ENCODE results near the gene CUX1. TPM values are rescaled to one million over a fixed set of nuclear protein-coding genes. Genes with fewer than 3 reads are reported as not detected.

The CUX1 gene
- total and polyA plus RNA-seq, 2 of the 13 experiments (the other 11 are each of a cell fraction or from before 2014, with no cell fraction given), result 13.7 to 14.9 TPM

DNA sequence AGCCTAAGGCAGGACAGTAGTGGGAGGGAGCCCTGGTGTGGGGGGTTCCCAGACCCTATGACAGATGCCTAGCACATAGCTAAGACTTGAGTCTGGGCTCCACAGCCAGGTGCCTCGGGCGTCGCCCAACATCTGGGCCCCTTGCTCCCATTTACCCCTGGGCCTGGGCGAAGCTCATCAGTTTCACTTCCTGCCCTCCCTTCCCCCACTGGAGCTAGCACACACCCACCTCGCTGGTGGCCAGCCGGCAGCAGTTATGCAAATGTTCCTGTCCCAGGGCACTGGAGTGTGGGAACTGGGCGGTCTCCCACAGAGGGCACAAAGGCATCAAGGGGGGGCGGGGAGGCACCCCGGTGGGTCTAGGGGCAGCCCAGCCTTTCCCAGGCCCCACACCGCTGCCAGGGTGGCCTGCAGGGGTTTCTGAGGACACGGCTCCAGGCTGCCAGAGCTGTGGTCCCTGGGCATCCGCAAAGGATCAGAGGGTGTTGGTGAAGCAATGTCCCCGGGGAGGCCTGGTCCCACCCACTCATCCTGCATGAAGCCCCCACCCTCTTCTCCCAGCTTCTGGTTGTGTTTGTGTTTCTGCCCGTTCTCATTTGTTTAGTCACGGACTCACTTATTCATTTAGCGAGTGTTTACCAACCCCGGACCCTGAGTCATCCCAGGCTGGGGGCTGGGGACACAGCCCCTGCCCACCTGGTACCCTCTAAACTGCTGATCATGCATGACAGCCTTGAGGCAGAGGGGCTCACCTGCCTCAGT lies 489.7 kb downstream of the CUX1 start (continued):
- TF ChIP-seq, protein P1, sequence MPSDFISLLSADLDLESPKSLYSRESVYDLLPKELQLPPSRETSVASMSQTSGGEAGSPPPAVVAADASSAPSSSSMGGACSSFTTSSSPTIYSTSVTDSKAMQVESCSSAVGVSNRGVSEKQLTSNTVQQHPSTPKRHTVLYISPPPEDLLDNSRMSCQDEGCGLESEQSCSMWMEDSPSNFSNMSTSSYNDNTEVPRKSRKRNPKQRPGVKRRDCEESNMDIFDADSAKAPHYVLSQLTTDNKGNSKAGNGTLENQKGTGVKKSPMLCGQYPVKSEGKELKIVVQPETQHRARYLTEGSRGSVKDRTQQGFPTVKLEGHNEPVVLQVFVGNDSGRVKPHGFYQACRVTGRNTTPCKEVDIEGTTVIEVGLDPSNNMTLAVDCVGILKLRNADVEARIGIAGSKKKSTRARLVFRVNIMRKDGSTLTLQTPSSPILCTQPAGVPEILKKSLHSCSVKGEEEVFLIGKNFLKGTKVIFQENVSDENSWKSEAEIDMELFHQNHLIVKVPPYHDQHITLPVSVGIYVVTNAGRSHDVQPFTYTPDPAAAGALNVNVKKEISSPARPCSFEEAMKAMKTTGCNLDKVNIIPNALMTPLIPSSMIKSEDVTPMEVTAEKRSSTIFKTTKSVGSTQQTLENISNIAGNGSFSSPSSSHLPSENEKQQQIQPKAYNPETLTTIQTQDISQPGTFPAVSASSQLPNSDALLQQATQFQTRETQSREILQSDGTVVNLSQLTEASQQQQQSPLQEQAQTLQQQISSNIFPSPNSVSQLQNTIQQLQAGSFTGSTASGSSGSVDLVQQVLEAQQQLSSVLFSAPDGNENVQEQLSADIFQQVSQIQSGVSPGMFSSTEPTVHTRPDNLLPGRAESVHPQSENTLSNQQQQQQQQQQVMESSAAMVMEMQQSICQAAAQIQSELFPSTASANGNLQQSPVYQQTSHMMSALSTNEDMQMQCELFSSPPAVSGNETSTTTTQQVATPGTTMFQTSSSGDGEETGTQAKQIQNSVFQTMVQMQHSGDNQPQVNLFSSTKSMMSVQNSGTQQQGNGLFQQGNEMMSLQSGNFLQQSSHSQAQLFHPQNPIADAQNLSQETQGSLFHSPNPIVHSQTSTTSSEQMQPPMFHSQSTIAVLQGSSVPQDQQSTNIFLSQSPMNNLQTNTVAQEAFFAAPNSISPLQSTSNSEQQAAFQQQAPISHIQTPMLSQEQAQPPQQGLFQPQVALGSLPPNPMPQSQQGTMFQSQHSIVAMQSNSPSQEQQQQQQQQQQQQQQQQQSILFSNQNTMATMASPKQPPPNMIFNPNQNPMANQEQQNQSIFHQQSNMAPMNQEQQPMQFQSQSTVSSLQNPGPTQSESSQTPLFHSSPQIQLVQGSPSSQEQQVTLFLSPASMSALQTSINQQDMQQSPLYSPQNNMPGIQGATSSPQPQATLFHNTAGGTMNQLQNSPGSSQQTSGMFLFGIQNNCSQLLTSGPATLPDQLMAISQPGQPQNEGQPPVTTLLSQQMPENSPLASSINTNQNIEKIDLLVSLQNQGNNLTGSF (CRISPR knock-in tag; IDR thresholded peaks at IDR 0.05), result no peak
- TF ChIP-seq RFXAP (CRISPR knock-in tag; IDR thresholded peaks at IDR 0.05; ENCODE audit: borderline replicate concordance) (no peak), ZSCAN20 (CRISPR knock-in tag; IDR thresholded peaks at IDR 0.05; ENCODE audit: borderline replicate concordance) (no peak), REPIN1 (CRISPR knock-in tag; IDR thresholded peaks at IDR 0.05; ENCODE audit: borderline replicate concordance, low read depth) (no peak), ZNF761 (CRISPR knock-in tag; conservative IDR thresholded peaks at IDR 0.05) (no peak), SMYD3 (CRISPR knock-in tag; IDR thresholded peaks at IDR 0.05) (no peak), KLF15 (CRISPR knock-in tag; IDR thresholded peaks at IDR 0.05; ENCODE audit: borderline replicate concordance) (no peak), BORCS8-MEF2B (CRISPR knock-in tag; IDR thresholded peaks at IDR 0.05) (no peak), TCF12 (IDR thresholded peaks at IDR 0.05) (no peak), TCF12 (CRISPR knock-in tag; IDR thresholded peaks at IDR 0.05) (no peak), ZSCAN31 (CRISPR knock-in tag; IDR thresholded peaks at IDR 0.05; ENCODE audit: low read depth) (peak; percentile 17; the same call in 1 of the 2 replicates), HIVEP1 (CRISPR knock-in tag; IDR thresholded peaks at IDR 0.05) (0 out of 2 replicates have a peak, but pooled peaks have one; percentile 29), ZFP82 (CRISPR knock-in tag; IDR thresholded peaks at IDR 0.05; ENCODE audit: borderline replicate concordance) (no peak), HNRNPK (IDR thresholded peaks at IDR 0.05; ENCODE audit: low read depth, low read length, poor library complexity, severe bottlenecking) (no peak)
- TF ChIP-seq, protein P2, sequence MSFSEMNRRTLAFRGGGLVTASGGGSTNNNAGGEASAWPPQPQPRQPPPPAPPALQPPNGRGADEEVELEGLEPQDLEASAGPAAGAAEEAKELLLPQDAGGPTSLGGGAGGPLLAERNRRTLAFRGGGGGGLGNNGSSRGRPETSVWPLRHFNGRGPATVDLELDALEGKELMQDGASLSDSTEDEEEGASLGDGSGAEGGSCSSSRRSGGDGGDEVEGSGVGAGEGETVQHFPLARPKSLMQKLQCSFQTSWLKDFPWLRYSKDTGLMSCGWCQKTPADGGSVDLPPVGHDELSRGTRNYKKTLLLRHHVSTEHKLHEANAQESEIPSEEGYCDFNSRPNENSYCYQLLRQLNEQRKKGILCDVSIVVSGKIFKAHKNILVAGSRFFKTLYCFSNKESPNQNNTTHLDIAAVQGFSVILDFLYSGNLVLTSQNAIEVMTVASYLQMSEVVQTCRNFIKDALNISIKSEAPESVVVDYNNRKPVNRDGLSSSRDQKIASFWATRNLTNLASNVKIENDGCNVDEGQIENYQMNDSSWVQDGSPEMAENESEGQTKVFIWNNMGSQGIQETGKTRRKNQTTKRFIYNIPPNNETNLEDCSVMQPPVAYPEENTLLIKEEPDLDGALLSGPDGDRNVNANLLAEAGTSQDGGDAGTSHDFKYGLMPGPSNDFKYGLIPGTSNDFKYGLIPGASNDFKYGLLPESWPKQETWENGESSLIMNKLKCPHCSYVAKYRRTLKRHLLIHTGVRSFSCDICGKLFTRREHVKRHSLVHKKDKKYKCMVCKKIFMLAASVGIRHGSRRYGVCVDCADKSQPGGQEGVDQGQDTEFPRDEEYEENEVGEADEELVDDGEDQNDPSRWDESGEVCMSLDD (CRISPR knock-in tag; IDR thresholded peaks at IDR 0.05; ENCODE audit: borderline replicate concordance), result no peak
- TF ChIP-seq, protein P3, sequence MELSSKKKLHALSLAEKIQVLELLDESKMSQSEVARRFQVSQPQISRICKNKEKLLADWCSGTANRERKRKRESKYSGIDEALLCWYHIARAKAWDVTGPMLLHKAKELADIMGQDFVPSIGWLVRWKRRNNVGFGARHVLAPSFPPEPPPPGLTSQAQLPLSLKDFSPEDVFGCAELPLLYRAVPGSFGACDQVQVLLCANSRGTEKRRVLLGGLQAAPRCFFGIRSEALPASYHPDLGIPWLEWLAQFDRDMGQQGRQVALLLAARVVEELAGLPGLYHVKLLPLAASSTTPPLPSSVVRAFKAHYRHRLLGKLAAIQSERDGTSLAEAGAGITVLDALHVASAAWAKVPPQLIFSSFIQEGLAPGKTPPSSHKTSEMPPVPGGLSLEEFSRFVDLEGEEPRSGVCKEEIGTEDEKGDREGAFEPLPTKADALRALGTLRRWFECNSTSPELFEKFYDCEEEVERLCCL (CRISPR knock-in tag; IDR thresholded peaks at IDR 0.05; ENCODE audit: borderline replicate concordance), result no peak
- TF ChIP-seq, protein P4, sequence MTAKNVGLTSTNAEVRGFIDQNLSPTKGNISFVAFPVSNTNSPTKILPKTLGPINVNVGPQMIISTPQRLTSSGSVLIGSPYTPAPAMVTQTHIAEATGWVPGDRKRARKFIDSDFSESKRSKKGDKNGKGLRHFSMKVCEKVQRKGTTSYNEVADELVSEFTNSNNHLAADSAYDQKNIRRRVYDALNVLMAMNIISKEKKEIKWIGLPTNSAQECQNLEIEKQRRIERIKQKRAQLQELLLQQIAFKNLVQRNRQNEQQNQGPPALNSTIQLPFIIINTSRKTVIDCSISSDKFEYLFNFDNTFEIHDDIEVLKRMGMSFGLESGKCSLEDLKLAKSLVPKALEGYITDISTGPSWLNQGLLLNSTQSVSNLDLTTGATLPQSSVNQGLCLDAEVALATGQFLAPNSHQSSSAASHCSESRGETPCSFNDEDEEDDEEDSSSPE (CRISPR knock-in tag; IDR thresholded peaks at IDR 0.05), result no peak
